ENCODE measurements around the gene QKI.

QKI gene

DNA sequence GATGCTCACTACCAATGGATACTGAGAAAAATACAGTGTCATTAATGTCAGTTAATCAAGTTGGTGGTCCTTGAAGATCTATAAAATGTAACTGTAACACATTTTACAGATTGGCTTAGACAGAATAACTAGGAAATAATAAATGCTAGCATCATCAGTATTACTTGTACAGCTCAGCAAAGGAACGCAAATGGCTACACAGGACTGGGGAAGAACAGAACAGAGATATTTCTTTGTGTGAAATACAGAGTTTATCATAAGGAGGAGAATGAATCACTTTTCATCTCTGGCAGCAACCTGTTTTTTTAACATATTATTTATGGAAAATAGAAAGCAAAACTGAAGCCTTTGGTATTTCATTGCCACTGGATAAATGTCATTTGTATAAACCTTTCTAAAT, 8.2 kb upstream of the QKI start:
- Histone ChIP-seq H3K79me2 (ENCODE audit: insufficient read depth, low read length) (no peaks in the 10 kb centered on the region), H3K9me3 (ENCODE audit: insufficient read depth, low read depth, low read length) (no peaks in the 10 kb centered on the region; the same call in 1 of the 2 replicates), H3K4me2 (ENCODE audit: low read depth, low read length, poor library complexity, severe bottlenecking) (no peak overlapping the region), H2AFZ (ENCODE audit: low read length) (no peak overlapping the region), H4K20me1 (ENCODE audit: insufficient read depth, low read length, poor library complexity, severe bottlenecking) (no peaks in the 10 kb centered on the region), H3K27me3 (ENCODE audit: insufficient read depth, low read length, poor library complexity, severe bottlenecking) (no peaks in the 10 kb centered on the region), H3F3A (ENCODE audit: low read depth) (no peaks in the 10 kb centered on the region), H3K4me1 (ENCODE audit: insufficient read depth, low read length, poor library complexity, severe bottlenecking) (no peaks in the 10 kb centered on the region), H3K9ac (ENCODE audit: low read depth, low read length, poor library complexity, severe bottlenecking) (no peak overlapping the region), H3K9me2 (replicated peaks; ENCODE audit: low read depth, low read length) (no peaks in the 10 kb centered on the region), H3K4me3 (ENCODE audit: low read length, poor library complexity, severe bottlenecking) (no peak overlapping the region), H3K36me3 (ENCODE audit: insufficient read depth, low read length) (no peaks in the 10 kb centered on the region)
- no peak for TF ChIP-seq EZH2phosphoT487 (IDR thresholded peaks at IDR 0.05; ENCODE audit: borderline replicate concordance)

DNA sequence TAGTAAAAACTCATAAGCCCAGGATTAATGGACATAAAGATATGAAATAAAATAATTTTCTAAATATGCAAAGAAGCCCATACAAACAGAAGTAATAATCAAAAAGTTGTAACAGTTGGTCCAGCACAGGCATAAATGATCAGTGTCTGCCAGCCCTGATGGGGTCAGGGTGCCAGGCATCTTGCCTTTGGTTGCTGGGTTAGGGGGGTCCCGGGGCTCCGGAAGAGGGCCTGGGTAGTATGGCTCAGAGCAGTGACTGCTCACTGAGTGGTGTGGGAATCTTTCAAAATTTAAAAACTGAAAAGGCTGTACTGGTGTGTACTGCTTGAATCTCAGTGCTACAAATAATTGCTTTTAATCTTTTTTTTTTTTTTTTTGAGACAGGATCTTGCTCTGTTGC, 7.7 kb upstream of the QKI start:
- Histone ChIP-seq H3K9me3 (ENCODE audit: insufficient read depth, low read depth, low read length) (no peaks in the 10 kb centered on the region; the same call in 1 of the 2 replicates), H3K79me2 (ENCODE audit: insufficient read depth, low read length) (no peaks in the 10 kb centered on the region), H3K4me3 (ENCODE audit: low read length, poor library complexity, severe bottlenecking) (no peak overlapping the region), H3K27me3 (ENCODE audit: insufficient read depth, low read length, poor library complexity, severe bottlenecking) (no peaks in the 10 kb centered on the region), H2AFZ (ENCODE audit: low read length) (no peak overlapping the region), H3K9ac (ENCODE audit: low read depth, low read length, poor library complexity, severe bottlenecking) (no peak overlapping the region), H3K9me2 (replicated peaks; ENCODE audit: low read depth, low read length) (no peaks in the 10 kb centered on the region), H3F3A (ENCODE audit: low read depth) (no peaks in the 10 kb centered on the region), H3K4me1 (ENCODE audit: insufficient read depth, low read length, poor library complexity, severe bottlenecking) (no peaks in the 10 kb centered on the region), H4K20me1 (ENCODE audit: insufficient read depth, low read length, poor library complexity, severe bottlenecking) (no peaks in the 10 kb centered on the region), H3K4me2 (ENCODE audit: low read depth, low read length, poor library complexity, severe bottlenecking) (no peak overlapping the region), H3K36me3 (ENCODE audit: insufficient read depth, low read length) (no peaks in the 10 kb centered on the region)
- TF ChIP-seq EZH2phosphoT487 (IDR thresholded peaks at IDR 0.05; ENCODE audit: borderline replicate concordance) = no peak
- TF ChIP-seq, protein P1, sequence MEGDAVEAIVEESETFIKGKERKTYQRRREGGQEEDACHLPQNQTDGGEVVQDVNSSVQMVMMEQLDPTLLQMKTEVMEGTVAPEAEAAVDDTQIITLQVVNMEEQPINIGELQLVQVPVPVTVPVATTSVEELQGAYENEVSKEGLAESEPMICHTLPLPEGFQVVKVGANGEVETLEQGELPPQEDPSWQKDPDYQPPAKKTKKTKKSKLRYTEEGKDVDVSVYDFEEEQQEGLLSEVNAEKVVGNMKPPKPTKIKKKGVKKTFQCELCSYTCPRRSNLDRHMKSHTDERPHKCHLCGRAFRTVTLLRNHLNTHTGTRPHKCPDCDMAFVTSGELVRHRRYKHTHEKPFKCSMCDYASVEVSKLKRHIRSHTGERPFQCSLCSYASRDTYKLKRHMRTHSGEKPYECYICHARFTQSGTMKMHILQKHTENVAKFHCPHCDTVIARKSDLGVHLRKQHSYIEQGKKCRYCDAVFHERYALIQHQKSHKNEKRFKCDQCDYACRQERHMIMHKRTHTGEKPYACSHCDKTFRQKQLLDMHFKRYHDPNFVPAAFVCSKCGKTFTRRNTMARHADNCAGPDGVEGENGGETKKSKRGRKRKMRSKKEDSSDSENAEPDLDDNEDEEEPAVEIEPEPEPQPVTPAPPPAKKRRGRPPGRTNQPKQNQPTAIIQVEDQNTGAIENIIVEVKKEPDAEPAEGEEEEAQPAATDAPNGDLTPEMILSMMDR (conservative IDR thresholded peaks at IDR 0.05; ENCODE audit: low read length) = no peak

DNA sequence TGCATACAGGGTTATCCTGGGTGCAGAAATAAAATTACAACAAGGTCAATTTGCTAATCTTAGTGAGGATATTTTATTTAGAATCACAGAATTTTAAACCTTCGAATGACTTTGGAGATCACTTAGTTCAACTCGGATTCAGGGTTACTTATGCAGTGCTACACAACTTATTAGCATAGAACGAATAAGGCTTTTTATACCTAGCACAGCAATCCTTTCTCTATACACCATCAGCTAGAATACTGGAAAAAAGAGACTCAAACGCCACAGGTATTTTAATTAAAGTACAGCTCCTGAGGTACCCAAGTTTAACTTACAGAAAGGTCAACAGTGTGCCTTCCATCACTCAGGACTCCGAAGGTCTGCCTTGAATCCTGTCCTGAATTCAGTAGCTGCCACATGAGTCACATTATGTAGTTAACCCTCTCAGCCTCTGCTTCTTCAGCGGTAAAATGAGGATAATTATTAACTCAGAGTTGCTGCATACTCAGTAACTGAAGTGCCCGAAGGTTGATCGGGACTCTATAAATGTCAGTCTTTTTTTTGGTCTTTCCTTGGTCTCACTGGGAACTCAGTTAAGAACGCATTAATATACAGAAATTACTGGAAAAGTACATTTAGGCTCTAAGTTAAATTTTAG, 6.0 kb upstream of the QKI start:
- no peaks in the 10 kb centered on the region for H3K79me2 ChIP-seq (ENCODE audit: insufficient read depth, low read length)
- TF ChIP-seq, protein P1 (conservative IDR thresholded peaks at IDR 0.05; ENCODE audit: low read length) = no peak
- TF ChIP-seq EZH2phosphoT487 (IDR thresholded peaks at IDR 0.05; ENCODE audit: borderline replicate concordance) = no peak
- H3K4me3 ChIP-seq (ENCODE audit: low read length, poor library complexity, severe bottlenecking) = no peak overlapping the region
- H3K9me3 ChIP-seq (ENCODE audit: insufficient read depth, low read depth, low read length) = no peaks in the 10 kb centered on the region; the same call in 1 of the 2 replicates
- no peaks in the 10 kb centered on the region for H4K20me1 ChIP-seq (ENCODE audit: insufficient read depth, low read length, poor library complexity, severe bottlenecking)
- no peaks in the 10 kb centered on the region for H3K4me1 ChIP-seq (ENCODE audit: insufficient read depth, low read length, poor library complexity, severe bottlenecking)
- H3K4me2 ChIP-seq (ENCODE audit: low read depth, low read length, poor library complexity, severe bottlenecking) = no peak overlapping the region
- no peak overlapping the region for H2AFZ ChIP-seq (ENCODE audit: low read length)
- H3K9ac ChIP-seq (ENCODE audit: low read depth, low read length, poor library complexity, severe bottlenecking) = no peak overlapping the region
- no peaks in the 10 kb centered on the region for H3K9me2 ChIP-seq (replicated peaks; ENCODE audit: low read depth, low read length)
- H3F3A ChIP-seq (ENCODE audit: low read depth) = no peaks in the 10 kb centered on the region
- no peaks in the 10 kb centered on the region for H3K36me3 ChIP-seq (ENCODE audit: insufficient read depth, low read length)
- no peaks in the 10 kb centered on the region for H3K27me3 ChIP-seq (ENCODE audit: insufficient read depth, low read length, poor library complexity, severe bottlenecking)

DNA sequence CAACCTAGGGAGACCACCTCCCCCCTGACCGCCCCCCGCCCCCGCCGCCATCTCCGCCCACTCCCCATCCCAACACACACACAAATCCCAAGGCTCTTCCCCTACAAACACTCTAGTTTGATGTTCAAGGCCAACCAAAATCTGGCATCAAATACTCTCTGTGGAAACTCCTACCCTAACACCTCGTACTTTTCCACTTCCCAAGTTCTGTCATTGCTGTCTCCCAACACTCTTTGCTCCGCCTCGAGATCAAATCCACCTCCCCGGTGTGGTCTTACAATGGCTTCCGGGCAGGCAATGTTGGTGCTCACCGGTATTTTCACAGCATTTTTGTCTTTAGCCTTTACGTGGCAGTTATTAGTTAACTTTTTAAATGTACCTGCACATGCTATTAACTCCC, 4.8 kb upstream of the QKI start:
- Histone ChIP-seq H2AFZ (ENCODE audit: low read length) (no peak overlapping the region), H3K79me2 (ENCODE audit: insufficient read depth, low read length) (no peaks in the 10 kb centered on the region), H3K9me2 (replicated peaks; ENCODE audit: low read depth, low read length) (no peaks in the 10 kb centered on the region), H3K27me3 (ENCODE audit: insufficient read depth, low read length, poor library complexity, severe bottlenecking) (no peaks in the 10 kb centered on the region), H3K4me3 (ENCODE audit: low read length, poor library complexity, severe bottlenecking) (no peak overlapping the region), H3K4me1 (ENCODE audit: insufficient read depth, low read length, poor library complexity, severe bottlenecking) (no peaks in the 10 kb centered on the region), H4K20me1 (ENCODE audit: insufficient read depth, low read length, poor library complexity, severe bottlenecking) (no peaks in the 10 kb centered on the region), H3K9me3 (ENCODE audit: insufficient read depth, low read depth, low read length) (no peaks in the 10 kb centered on the region; the same call in 1 of the 2 replicates), H3K36me3 (ENCODE audit: insufficient read depth, low read length) (no peaks in the 10 kb centered on the region), H3F3A (ENCODE audit: low read depth) (no peaks in the 10 kb centered on the region), H3K9ac (ENCODE audit: low read depth, low read length, poor library complexity, severe bottlenecking) (no peak overlapping the region), H3K4me2 (ENCODE audit: low read depth, low read length, poor library complexity, severe bottlenecking) (no peak overlapping the region)
- TF ChIP-seq EZH2phosphoT487 (IDR thresholded peaks at IDR 0.05; ENCODE audit: borderline replicate concordance) = no peak
- TF ChIP-seq, protein P1 (conservative IDR thresholded peaks at IDR 0.05; ENCODE audit: low read length) = no peak
